Heart left ventricle (tissue), 16 donors: ENCODE data around the gene SERPING1. TPM values are rescaled to one million over a fixed set of nuclear protein-coding genes. Genes with fewer than 3 reads are reported as not detected.

Experiments used
- ATAC-seq, 4 donors: fragments of 200-7000 bp; cut with Tn5 transposase; one replicate each; pipeline ENCODE4 v1.9.1; 2020 to 2022; ENCODE audit warnings: moderate library complexity in 4 of 4, mild to moderate bottlenecking in 3 of 4, moderate number of reproducible peaks in 1 of 4
- DNase-seq, 5 donors: peaks; one replicate each; pipeline ENCODE4 v3.0.0-alpha.2; 2020
- H3K27ac ChIP-seq, 12 donors: fragments of 200-600 bp; sonication (generic) in 4 of 12; one replicate each; pipeline versions ENCODE4 v1.5.0 to v1.8.0; 2016 to 2022; ENCODE audit warnings: mild to moderate bottlenecking in 2 of 12
- H3K27me3 ChIP-seq, 9 donors: fragments of 200-600 bp; sonication (generic) in 2 of 9; one replicate each; pipeline versions ENCODE4 v1.5.1 to v1.8.0; 2016 to 2022; ENCODE audit warnings: mild to moderate bottlenecking in 3 of 9
- H3K36me3 ChIP-seq, 9 donors: fragments of 200-600 bp; sonication (generic) in 2 of 9; one replicate each; pipeline versions ENCODE4 v1.5.0 to v1.8.0; 2018 to 2022; ENCODE audit warnings: mild to moderate bottlenecking in 2 of 9
- H3K4me1 ChIP-seq, 12 donors: fragments of 200-600 bp; sonication (generic) in 4 of 12; one replicate each; pipeline versions ENCODE4 v1.5.0 to v1.8.0; 2016 to 2022; ENCODE audit warnings: mild to moderate bottlenecking in 3 of 12
- H3K4me3 ChIP-seq, 12 donors: fragments of 200-600 bp; sonication (generic) in 4 of 12; one replicate each; pipeline versions ENCODE4 v1.5.0 to v1.8.0; 2017 to 2022; ENCODE audit warnings: mild to moderate bottlenecking in 9 of 12, moderate library complexity in 4 of 12
- H3K9me3 ChIP-seq, 12 donors: fragments of 200-600 bp; sonication (generic) in 4 of 12; one replicate each; pipeline versions ENCODE4 v1.5.0 to v1.8.0; 2016 to 2022; ENCODE audit warnings: mild to moderate bottlenecking in 1 of 12
- POLR2A ChIP-seq, 2 donors: fragments of 450-650 bp; IDR thresholded peaks; one replicate each; pipeline ENCODE4 v1.6.1; 2017; ENCODE audit warnings: antibody characterized with exemption in 2 of 2, mild to moderate bottlenecking in 2 of 2, moderate library complexity in 2 of 2
- WGBS, 4 donors: extraction: QIAGEN DNeasy Blood & Tissue Kit in 2 of 4; methylation state at CpG; one replicate each; pipeline versions ENCODE4 v1.1.5 to v1.1.7; 2013 to 2018; 5-methylcytosine and 5-hydroxymethylcytosine counted together
- intact Hi-C, 10 donors: fragments of 100-400 bp; cut with DNase I; formaldehyde crosslinking; loops; one replicate each; pipeline versions ENCODE4 v1.11.1 to v1.14.2; 2022
- polyA plus RNA-seq, 2 donors: library from polyadenylated mRNA; stranded (reverse); fragments of 200-250 nt; gene quantifications; one replicate each; pipeline ENCODE4 v1.2.3, GENCODE V29; 2013
- total RNA-seq, 9 donors: library from RNA; depleted of rRNA in 2 of 9; stranded (reverse); fragments of >200 nt in 2 of 9; fragmentation: NEBNext Ultra II Directional in 3 of 9; extraction: Animal tissue kit (Norgen Biotek cat#: 25700) in 3 of 9; gene quantifications; one replicate each; pipeline versions ENCODE4 v1.1.0 to v1.2.4, GENCODE V29; 2016 to 2023
- TF ChIP-seq, protein P1 (sequence below), 12 donors: fragments of 200-600 bp; sonication (generic) in 4 of 12; IDR thresholded peaks; one replicate each; pipeline versions ENCODE4 v1.5.0 to v1.8.0; 2018 to 2022; ENCODE audit warnings: antibody characterized with exemption in 12 of 12, mild to moderate bottlenecking in 5 of 12
- donor health status: ischemic (EF 13 %, LVEDD 7.1; RV severe dilation, severe dysfunction).
- donor health status: healthy with polysubstance abuse.
- donor health status: DM: no; HTN: yes; CAD: no.
- donor health status: DM: no; HTN: no; CAD: no.
- donor health status: ischemic (EF 25% LVEDD 6.9; RV normal size, moderate dysfunction).
- donor health status: ischemic (EF 25% LVEDD 5.7; RV mildly dilated, moderate dysfunction).
- donor health status: healthy.
- donor health status: DM: yes; HTN: yes; CAD: no.
- donor health status: ischemic (EF 35%, LVEDD 5.7; RV mildly dilated, moderate dysfunction).
- donor health status: nonischemic (EF 11% LVEDD 7.7; RV severe dilation, severe dysfunction).
- donor health status: DM: yes; HTN: yes; CAD: no.
- donor health status: PGD.
- donor health status: ischemic (EF 29% LVEDD 5.4; RV normal size, mild dysfunction).
- donor health status: nonischemic (EF 23%, LVEDD 6.1; RV moderate dilation, normal function).

SERPING1 gene
- total and polyA plus RNA-seq, 11 donors = 55.5 to 344 (median 87.0) TPM

DNA sequence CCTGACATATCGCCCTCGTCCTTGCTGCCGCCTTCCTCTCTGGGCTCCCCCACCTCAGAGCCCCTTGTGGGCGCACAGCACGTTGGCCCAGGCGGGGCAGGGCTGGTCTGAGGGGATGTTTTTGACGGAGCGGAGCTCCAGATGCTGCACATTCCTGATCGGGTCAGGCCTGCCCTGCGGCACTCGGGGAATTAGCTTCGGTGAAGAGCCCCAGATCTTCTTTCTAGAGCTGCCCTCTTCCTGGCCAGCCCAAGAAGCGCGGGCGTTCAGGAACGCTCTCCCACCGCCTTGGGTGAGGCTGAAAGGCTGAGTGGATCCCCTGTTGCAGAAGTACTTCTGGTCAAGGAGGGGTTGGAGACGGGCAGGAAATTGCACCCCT is 40.1 kb downstream of the SERPING1 start:
- no peak for DNase-seq
- Histone ChIP-seq H3K27ac (peak overlapping the region in 7 of 12 donors; percentile 17 to 87 (median 81)), H3K9me3 (no peaks in the 10 kb centered on the region), H3K27me3 (peaks cover 0 to 6% (median 0%) of the 10 kb centered on the region in 9 donors), H3K4me3 (peak overlapping the region; percentile 40 to 97 (median 86)), H3K36me3 (no peaks in the 10 kb centered on the region), H3K4me1 (peaks cover 0 to 33% (median 22%) of the 10 kb centered on the region in 12 donors)
- WGBS, 4 donors = 11 to 27% (median 18%) methylated on average over 13 to 18 of the region's 18 CpGs
- peak in 2 of 4 donors; percentile 11 to 16 for ATAC-seq
- intact Hi-C loops = loop anchor here in 3 of 10 donors (2.0 to 5.0 kb wide), 3 partner anchors 40 to 180 kb away; partner anchors contain the start of gene SERPING1 (in 1 of the 3)
- no peak for TF ChIP-seq POLR2A (IDR thresholded peaks at IDR 0.05)
- TF ChIP-seq, protein P1, sequence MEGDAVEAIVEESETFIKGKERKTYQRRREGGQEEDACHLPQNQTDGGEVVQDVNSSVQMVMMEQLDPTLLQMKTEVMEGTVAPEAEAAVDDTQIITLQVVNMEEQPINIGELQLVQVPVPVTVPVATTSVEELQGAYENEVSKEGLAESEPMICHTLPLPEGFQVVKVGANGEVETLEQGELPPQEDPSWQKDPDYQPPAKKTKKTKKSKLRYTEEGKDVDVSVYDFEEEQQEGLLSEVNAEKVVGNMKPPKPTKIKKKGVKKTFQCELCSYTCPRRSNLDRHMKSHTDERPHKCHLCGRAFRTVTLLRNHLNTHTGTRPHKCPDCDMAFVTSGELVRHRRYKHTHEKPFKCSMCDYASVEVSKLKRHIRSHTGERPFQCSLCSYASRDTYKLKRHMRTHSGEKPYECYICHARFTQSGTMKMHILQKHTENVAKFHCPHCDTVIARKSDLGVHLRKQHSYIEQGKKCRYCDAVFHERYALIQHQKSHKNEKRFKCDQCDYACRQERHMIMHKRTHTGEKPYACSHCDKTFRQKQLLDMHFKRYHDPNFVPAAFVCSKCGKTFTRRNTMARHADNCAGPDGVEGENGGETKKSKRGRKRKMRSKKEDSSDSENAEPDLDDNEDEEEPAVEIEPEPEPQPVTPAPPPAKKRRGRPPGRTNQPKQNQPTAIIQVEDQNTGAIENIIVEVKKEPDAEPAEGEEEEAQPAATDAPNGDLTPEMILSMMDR (IDR thresholded peaks at IDR 0.05) = no peak

DNA sequence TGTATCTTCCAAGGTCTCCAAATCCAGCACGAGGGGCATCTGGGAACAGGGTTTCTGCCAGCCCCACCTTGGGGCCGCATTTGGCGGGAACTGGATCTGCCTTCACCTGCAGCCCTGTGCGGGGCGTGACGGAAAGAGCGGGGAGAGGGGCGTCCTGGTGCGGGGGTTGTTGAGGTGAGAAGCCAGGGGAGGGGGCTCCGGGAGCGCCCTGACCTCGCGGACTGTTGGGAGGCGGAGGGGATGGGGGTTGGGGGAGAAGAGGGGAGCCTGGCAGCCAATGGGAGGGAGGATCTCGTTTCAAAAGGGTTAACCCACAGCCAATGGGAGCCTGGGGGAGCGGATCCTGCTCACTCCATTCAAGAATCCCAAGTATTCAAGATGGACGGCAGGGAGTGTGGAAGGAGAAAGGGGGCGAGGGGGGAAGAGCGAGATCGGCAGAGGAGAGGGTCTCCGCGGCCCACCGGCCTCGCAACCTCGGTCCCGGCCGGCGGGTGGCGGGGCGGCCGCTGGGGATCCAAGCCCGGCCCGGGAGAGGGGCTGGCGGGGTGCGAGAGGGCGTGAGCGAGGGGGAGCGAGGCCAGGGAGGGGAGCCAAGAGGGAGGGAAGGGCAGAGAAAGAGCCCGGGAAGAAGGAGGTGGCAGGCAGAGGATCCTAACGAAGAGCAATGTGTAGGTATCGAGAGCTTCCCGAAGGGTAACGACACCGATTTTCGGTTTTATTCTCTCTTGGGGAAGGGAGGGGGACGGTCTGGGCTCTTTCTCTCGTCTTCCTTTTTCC is 40.7 kb downstream of the SERPING1 start:
- intact Hi-C loops = loop anchor here in 3 of 10 donors (2.0 to 5.0 kb wide), 3 partner anchors 41 to 181 kb away; partner anchors contain the start of gene SERPING1 (in 1 of the 3)
- ATAC-seq (peak; percentile 90 to 95 (median 92)), DNase-seq (peak; percentile 76 to 80 (median 79))
- Histone ChIP-seq H3K9me3 (no peaks in the 10 kb centered on the region), H3K4me3 (peak overlapping the region; percentile 40 to 97 (median 86)), H3K27me3 (peaks cover 0 to 6% (median 0%) of the 10 kb centered on the region in 9 donors), H3K27ac (peak overlapping the region in 11 of 12 donors; percentile 17 to 87 (median 79)), H3K4me1 (peaks cover 0 to 33% (median 22%) of the 10 kb centered on the region in 12 donors), H3K36me3 (no peaks in the 10 kb centered on the region)
- 0 to 1% (median 0%) methylated on average over 35 to 47 of the region's 47 CpGs for WGBS, 4 donors
- peak in 1 of 2 donors; percentile 37 for TF ChIP-seq POLR2A (IDR thresholded peaks at IDR 0.05)
- TF ChIP-seq, protein P1 (IDR thresholded peaks at IDR 0.05) = peak in 1 of 12 donors; percentile 3

DNA sequence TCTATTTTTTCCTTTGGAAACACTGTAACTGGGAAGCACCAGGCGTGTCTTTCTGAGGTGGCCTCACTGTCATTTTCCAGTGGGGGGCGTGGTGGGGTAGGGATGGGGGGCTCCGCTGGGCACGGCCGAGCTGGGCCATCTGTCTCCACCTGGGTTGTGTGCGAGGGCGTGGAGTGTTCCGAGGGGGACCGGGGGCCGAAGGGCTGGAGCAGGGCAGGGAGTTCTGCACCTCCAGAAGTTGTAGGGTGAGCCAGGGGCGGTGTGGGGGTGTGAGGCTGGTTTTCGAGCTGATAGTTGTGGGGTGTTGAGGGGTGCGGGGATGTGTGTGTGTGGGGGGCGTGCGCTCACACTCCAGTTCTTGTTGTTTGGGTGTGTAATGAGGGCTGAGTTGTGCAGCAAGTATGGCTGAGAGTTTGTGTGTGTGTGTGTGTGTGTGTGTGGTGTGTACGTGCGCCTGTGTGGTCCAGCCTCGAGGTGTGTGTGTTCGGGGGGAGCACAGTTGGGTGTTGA is 41.4 kb downstream of the SERPING1 start:
- intact Hi-C loops = loop anchor here in 3 of 10 donors (2.0 to 5.0 kb wide), 3 partner anchors 42 to 182 kb away; partner anchors contain the start of gene SERPING1 (in 1 of the 3)
- peaks cover 0 to 37% (median 22%) of the 10 kb centered on the region in 12 donors for H3K4me1 ChIP-seq
- peaks cover 0 to 6% (median 0%) of the 10 kb centered on the region in 9 donors for H3K27me3 ChIP-seq
- WGBS, 4 donors = 0 to 3% (median 2%) methylated on average over 16 to 19 of the region's 19 CpGs
- no peaks in the 10 kb centered on the region for H3K9me3 ChIP-seq
- H3K36me3 ChIP-seq = no peaks in the 10 kb centered on the region
- TF ChIP-seq, protein P1 (IDR thresholded peaks at IDR 0.05) = no peak
- no peak for TF ChIP-seq POLR2A (IDR thresholded peaks at IDR 0.05)
- DNase-seq (no peak), ATAC-seq (peak in 2 of 4 donors; percentile 7 to 9)
- peak overlapping the region in 9 of 12 donors; percentile 65 to 87 (median 81) for H3K27ac ChIP-seq
- H3K4me3 ChIP-seq = peak overlapping the region; percentile 40 to 97 (median 86)
